WTC11 (cell line): ENCODE results near the gene SLTM. TPM values are rescaled to one million over a fixed set of nuclear protein-coding genes. Genes with fewer than 3 reads are reported as not detected.

Experiments used
- ATAC-seq: fragments of 200-7000 bp; cut with Tn5 transposase; 2 replicates; pipeline ENCODE4 v1.10.0; 2021; ENCODE audit warnings: mild to moderate bottlenecking, moderate library complexity
- CTCF ChIA-PET: fragments of 300-600 bp; sonication (Branson Sonifier 250); formaldehyde crosslinking; loops from one replicate; lab custom pipeline; 2021; ENCODE audit warnings: antibody characterized with exemption; lab: Charles Lee
- POLR2A ChIA-PET: fragments of 350-600 bp; sonication (Branson Sonifier 250); formaldehyde crosslinking; loops from one replicate; lab custom pipeline; 2021; ENCODE audit warnings: antibody characterized with exemption; lab: Charles Lee
- DNase-seq: peaks from one replicate; pipeline ENCODE4 v3.0.0; 2021; ENCODE audit warnings: low spot score
- H3K27ac Mint-ChIP-seq: 2 replicates; pipeline ENCODE4 v1.8.0; 2021; ENCODE audit warnings: mixed read lengths
- H3K27me3 Mint-ChIP-seq: 2 replicates; pipeline ENCODE4 v1.8.0; 2021; ENCODE audit warnings: low read depth, mild to moderate bottlenecking, moderate library complexity, mixed read lengths
- H3K36me3 Mint-ChIP-seq: 2 replicates; pipeline ENCODE4 v1.8.0; 2021; ENCODE audit warnings: mixed read lengths
- H3K4me1 Mint-ChIP-seq: 2 replicates; pipeline ENCODE4 v1.8.0; 2022; ENCODE audit warnings: mixed read lengths
- H3K4me3 Mint-ChIP-seq: 2 replicates; pipeline ENCODE4 v1.8.0; 2021; ENCODE audit warnings: mild to moderate bottlenecking, moderate library complexity, mixed read lengths
- H3K9me3 Mint-ChIP-seq: 2 replicates; pipeline ENCODE4 v1.8.0; 2021; ENCODE audit warnings: mixed read lengths
- CDX4 ChIP-seq: fragments of 250-450 bp; sonication (Bioruptor Pico); IDR thresholded peaks from 2 replicates; pipeline ENCODE4 v1.9.0; 2021; ENCODE audit warnings: moderate library complexity, mild to moderate bottlenecking, inconsistent platforms, borderline replicate concordance
- CTCF ChIP-seq: fragments of 200-600 bp; IDR thresholded peaks from 2 replicates; pipeline ENCODE4 v1.8.0; 2022; ENCODE audit warnings: antibody characterized with exemption
- E2F1 ChIP-seq: sonication (generic); formaldehyde crosslinking; IDR thresholded peaks from 2 replicates; pipeline ENCODE4 v1.8.0; 2022; ENCODE audit warnings: mild to moderate bottlenecking, missing genetic modification reagents
- E2F4 ChIP-seq: sonication (generic); formaldehyde crosslinking; IDR thresholded peaks from 2 replicates; pipeline ENCODE4 v1.8.1; 2022; ENCODE audit warnings: low read depth, mild to moderate bottlenecking, moderate library complexity, missing genetic modification reagents, borderline replicate concordance
- IRF2 ChIP-seq: sonication (generic); formaldehyde crosslinking; IDR thresholded peaks from 2 replicates; pipeline ENCODE4 v1.8.0; 2022; ENCODE audit warnings: low read depth, missing genetic modification reagents, borderline replicate concordance
- NFATC4 ChIP-seq: fragments of 250-450 bp; sonication (Bioruptor Pico); IDR thresholded peaks from 2 replicates; pipeline ENCODE4 v1.9.0; 2021; ENCODE audit warnings: mild to moderate bottlenecking
- NR3C1 ChIP-seq: sonication (generic); formaldehyde crosslinking; conservative IDR thresholded peaks from 2 replicates; pipeline ENCODE4 v1.8.1; 2023; ENCODE audit warnings: low read depth, mild to moderate bottlenecking, missing genetic modification reagents
- SMAD3 ChIP-seq: sonication (generic); formaldehyde crosslinking; IDR thresholded peaks from 2 replicates; pipeline ENCODE4 v1.8.0; 2022; ENCODE audit warnings: missing genetic modification reagents, mild to moderate bottlenecking, borderline replicate concordance
- SOX15 ChIP-seq: fragments of 250-450 bp; sonication (Bioruptor Pico); IDR thresholded peaks from 2 replicates; pipeline ENCODE4 v1.9.0; 2021; ENCODE audit warnings: mild to moderate bottlenecking
- STAT6 ChIP-seq: sonication (generic); formaldehyde crosslinking; conservative IDR thresholded peaks from 2 replicates; pipeline ENCODE4 v1.8.1; 2023; ENCODE audit warnings: mild to moderate bottlenecking, low read depth, missing genetic modification reagents, moderate library complexity
- TEAD4 ChIP-seq: sonication (generic); formaldehyde crosslinking; IDR thresholded peaks from 2 replicates; pipeline ENCODE4 v1.8.0; 2022; ENCODE audit warnings: mild to moderate bottlenecking, missing genetic modification reagents
- TP53 ChIP-seq: sonication (generic); formaldehyde crosslinking; IDR thresholded peaks from 2 replicates; pipeline ENCODE4 v1.8.1; 2023; ENCODE audit warnings: mild to moderate bottlenecking, missing genetic modification reagents
- ZBTB21 ChIP-seq: sonication (generic); formaldehyde crosslinking; IDR thresholded peaks from 2 replicates; pipeline ENCODE4 v1.8.1; 2023; ENCODE audit warnings: mild to moderate bottlenecking, missing genetic modification reagents, borderline replicate concordance
- ZBTB43 ChIP-seq: sonication (generic); formaldehyde crosslinking; IDR thresholded peaks from 2 replicates; pipeline ENCODE4 v1.8.1; 2023; ENCODE audit warnings: mild to moderate bottlenecking, missing genetic modification reagents
- ZNF232 ChIP-seq: sonication (generic); formaldehyde crosslinking; IDR thresholded peaks from 2 replicates; pipeline ENCODE4 v1.8.0; 2022; ENCODE audit warnings: mild to moderate bottlenecking, missing genetic modification reagents
- ZNF396 ChIP-seq: fragments of 250-450 bp; sonication (Bioruptor Pico); IDR thresholded peaks from 2 replicates; pipeline ENCODE4 v1.8.0; 2021; ENCODE audit warnings: mild to moderate bottlenecking, moderate library complexity, borderline replicate concordance
- ZNF532 ChIP-seq: fragments of 250-450 bp; sonication (Bioruptor Pico); IDR thresholded peaks from 2 replicates; pipeline ENCODE4 v1.9.0; 2021; ENCODE audit warnings: mild to moderate bottlenecking, borderline replicate concordance
- total RNA-seq: library from RNA; stranded (reverse); gene quantifications from 3 replicates; pipeline ENCODE4 v1.2.3, GENCODE V29; 2021

The SLTM gene
- total RNA-seq, 1 experiment from 2014 or later: 126 TPM

GRCh38 chr15:58983261-58983660 lies 49.8 kb upstream of the SLTM start (continued):
- TF ChIP-seq TEAD4: no peak
- no peak for TF ChIP-seq NR3C1
- TF ChIP-seq TP53 (CRISPR knock-in tag): no peak
- no peak for TF ChIP-seq CTCF
- no peak for TF ChIP-seq E2F1
- no peak for TF ChIP-seq ZNF396 (CRISPR knock-in tag)

- ATAC-seq (no peak), DNase-seq (no peak)
- ChIA-PET CTCF (no interaction called here), POLR2A (no interaction called here)
- Mint-ChIP-seq H3K27ac (no peak overlapping the region), H3K4me1 (peaks cover 13% of the 10 kb centered on the region), H3K27me3 (no peaks in the 10 kb centered on the region; the same call in 1 of the 2 replicates), H3K36me3 (no peaks in the 10 kb centered on the region), H3K4me3 (no peak overlapping the region), H3K9me3 (no peaks in the 10 kb centered on the region)
- no peak for TF ChIP-seq SOX15
- TF ChIP-seq CTCF: no peak
- no peak for TF ChIP-seq TP53 (CRISPR knock-in tag)
- TF ChIP-seq SMAD3 (CRISPR knock-in tag): no peak
- TF ChIP-seq E2F4 (CRISPR knock-in tag): no peak
- TF ChIP-seq ZBTB21: no peak
- no peak for TF ChIP-seq IRF2 (CRISPR knock-in tag)
- TF ChIP-seq CDX4 (CRISPR knock-in tag): no peak
- no peak for TF ChIP-seq E2F1
- no peak for TF ChIP-seq ZNF232 (CRISPR knock-in tag)
- no peak for TF ChIP-seq ZNF532 (CRISPR knock-in tag)
- TF ChIP-seq NR3C1: no peak
- TF ChIP-seq ZBTB43 (CRISPR knock-in tag): no peak
- TF ChIP-seq STAT6: no peak
- TF ChIP-seq NFATC4 (CRISPR knock-in tag): no peak
These were observed 48.5 kb upstream of the SLTM start for GRCh38 chr15:58981808-58982475.
